ENCODE data around the gene SPTBN4.
A peak's percentile ranks its signal among the peaks of the same experiment; 100 is the strongest.

Gene SPTBN4

DNA sequence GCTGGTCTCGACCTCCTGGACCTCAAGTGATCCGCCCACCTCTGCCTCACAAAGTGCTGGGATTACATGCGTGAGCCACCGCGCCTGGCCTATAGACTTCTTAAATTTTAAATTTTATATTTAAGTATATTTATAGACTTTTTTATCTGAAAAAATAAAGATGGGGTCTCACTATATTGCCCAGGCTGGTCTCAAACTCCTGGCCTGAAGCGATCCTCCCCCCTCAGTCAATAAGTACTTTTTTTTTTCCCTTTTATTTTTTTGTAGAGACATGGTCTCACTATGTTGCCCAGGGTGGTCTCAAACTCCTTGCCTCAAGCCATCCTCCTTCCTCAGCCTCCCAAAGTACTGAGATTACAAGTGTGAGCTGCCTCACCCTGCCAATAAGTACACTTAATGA is 42.9 kb upstream of the SPTBN4 start:
- Histone ChIP-seq H3K9me3 (ENCODE audit: control insufficient read depth, insufficient read depth, low read depth, low read length) (no peaks in the 10 kb centered on the region), H3K4me3 (ENCODE audit: low read depth, low read length) (no peak overlapping the region), H3K4me1 (ENCODE audit: control insufficient read depth, insufficient read depth, low read length) (peaks cover 16% of the 10 kb centered on the region), H3K36me3 (ENCODE audit: control insufficient read depth in 2 of 2, insufficient read depth in 1 of 2, low read length in 2 of 2) (peaks cover 13 to 15% of the 10 kb centered on the region in 2 experiments), H3K27ac (ENCODE audit: extremely low read depth, low read depth, low read length) (no peak overlapping the region)
- POLR2A ChIA-PET, result interaction anchor here (1.1 to 9.2 kb wide), 2 partner anchors 15 to 76 kb away, joined by 5 to 428 read pairs; partner anchors contain the start of genes C19orf47, PLD3 and SERTAD3
- TF ChIP-seq, protein P1, sequence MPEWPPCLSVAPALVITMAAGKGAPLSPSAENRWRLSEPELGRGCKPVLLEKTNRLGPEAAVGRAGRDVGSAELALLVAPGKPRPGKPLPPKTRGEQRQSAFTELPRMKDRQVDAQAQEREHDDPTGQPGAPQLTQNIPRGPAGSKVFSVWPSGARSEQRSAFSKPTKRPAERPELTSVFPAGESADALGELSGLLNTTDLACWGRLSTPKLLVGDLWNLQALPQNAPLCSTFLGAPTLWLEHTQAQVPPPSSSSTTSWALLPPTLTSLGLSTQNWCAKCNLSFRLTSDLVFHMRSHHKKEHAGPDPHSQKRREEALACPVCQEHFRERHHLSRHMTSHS (tag by site-specific recombination; IDR thresholded peaks at IDR 0.05), result no peak
- TF ChIP-seq ZNF121 (tag by site-specific recombination; IDR thresholded peaks at IDR 0.05), result peak; percentile 99
- no peak for TF ChIP-seq ZNF239 (tag by site-specific recombination; IDR thresholded peaks at IDR 0.05)
- CTCF ChIA-PET, result interaction anchor here (0.7 to 3.2 kb wide), 14 partner anchors 10 to 211 kb away, joined by 3 to 18 read pairs (median 6); partner anchors contain the start of genes BLVRB and SPTBN4

DNA sequence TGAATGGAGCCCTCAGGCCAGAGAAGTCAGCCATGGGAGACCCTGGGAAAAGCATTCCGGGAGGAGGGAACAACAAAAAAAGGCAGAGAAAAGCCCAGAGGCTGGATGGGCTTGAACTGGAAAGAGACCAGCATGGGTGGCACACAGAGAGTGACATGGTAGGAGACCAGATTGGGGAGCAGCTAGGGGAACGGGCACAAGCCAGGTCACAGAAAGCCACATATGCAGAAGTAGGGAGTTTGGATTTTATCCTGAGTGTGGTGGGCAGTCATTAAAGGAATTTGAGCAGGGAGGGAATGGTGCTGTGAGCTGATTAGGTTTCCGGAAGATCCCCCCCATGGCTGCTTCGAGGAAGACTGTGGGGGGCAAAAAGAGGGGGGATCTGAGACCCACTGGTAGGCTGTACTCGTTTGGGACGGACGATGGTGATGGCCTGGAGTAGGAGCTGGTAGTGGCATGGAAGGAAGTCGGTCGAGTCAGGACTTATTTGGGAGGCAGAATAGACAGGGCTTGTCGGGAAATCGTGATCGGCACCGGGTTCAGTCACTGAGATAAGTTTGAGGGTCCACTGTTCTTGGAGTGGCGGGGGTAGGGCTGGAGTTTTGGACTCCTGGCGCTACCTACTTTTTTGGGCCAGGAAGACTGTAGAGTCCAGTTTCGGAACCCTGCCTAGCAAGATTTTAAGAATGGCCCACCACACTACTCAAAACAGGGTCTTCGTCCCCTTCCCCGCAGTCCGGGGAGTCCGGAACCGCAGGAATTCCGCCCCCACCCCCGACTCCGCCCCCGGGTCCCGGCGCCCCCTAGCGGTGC is 42.0 kb upstream of the SPTBN4 start:
- peaks cover 13 to 15% of the 10 kb centered on the region in 2 experiments for H3K36me3 ChIP-seq (ENCODE audit: control insufficient read depth in 2 of 2, insufficient read depth in 1 of 2, low read length in 2 of 2)
- H3K9me3 ChIP-seq (ENCODE audit: control insufficient read depth, insufficient read depth, low read depth, low read length), result no peaks in the 10 kb centered on the region
- CTCF ChIA-PET, result interaction anchor here (0.5 to 3.2 kb wide), 29 partner anchors 9 to 1437 kb away, joined by 3 to 18 read pairs (median 4); partner anchors contain the start of genes BLVRB and SPTBN4
- POLR2A ChIA-PET, result interaction anchor here (0.8 to 9.2 kb wide), 7 partner anchors 14 to 221 kb away, joined by 3 to 428 read pairs (median 4); partner anchors contain the start of genes BLVRB, C19orf47, PLD3 and SERTAD3
- peak overlapping the region; percentile 67 for H3K4me3 ChIP-seq (ENCODE audit: low read depth, low read length)
- peaks cover 19% of the 10 kb centered on the region for H3K4me1 ChIP-seq (ENCODE audit: control insufficient read depth, insufficient read depth, low read length)
- H3K27ac ChIP-seq (ENCODE audit: extremely low read depth, low read depth, low read length), result peak overlapping the region; percentile 97
- peak; percentile 89 for TF ChIP-seq ZNF76 (tag by site-specific recombination; IDR thresholded peaks at IDR 0.05; ENCODE audit: borderline replicate concordance, low read depth)
- no peak for TF ChIP-seq ZNF473 (tag by site-specific recombination; IDR thresholded peaks at IDR 0.05)
- no peak for TF ChIP-seq ZNF610 (tag by site-specific recombination; IDR thresholded peaks at IDR 0.05; ENCODE audit: borderline replicate concordance)
- TF ChIP-seq ZFP41 (tag by site-specific recombination; IDR thresholded peaks at IDR 0.05; ENCODE audit: borderline replicate concordance), result no peak
- TF ChIP-seq ZBTB7A (tag by site-specific recombination; IDR thresholded peaks at IDR 0.05; ENCODE audit: low read depth), result peak; percentile 34; the same call in 1 of the 2 replicates
- TF ChIP-seq SETDB1 (IDR thresholded peaks at IDR 0.05; ENCODE audit: insufficient read length, low read length), result no peak
- TF ChIP-seq, protein P2, sequence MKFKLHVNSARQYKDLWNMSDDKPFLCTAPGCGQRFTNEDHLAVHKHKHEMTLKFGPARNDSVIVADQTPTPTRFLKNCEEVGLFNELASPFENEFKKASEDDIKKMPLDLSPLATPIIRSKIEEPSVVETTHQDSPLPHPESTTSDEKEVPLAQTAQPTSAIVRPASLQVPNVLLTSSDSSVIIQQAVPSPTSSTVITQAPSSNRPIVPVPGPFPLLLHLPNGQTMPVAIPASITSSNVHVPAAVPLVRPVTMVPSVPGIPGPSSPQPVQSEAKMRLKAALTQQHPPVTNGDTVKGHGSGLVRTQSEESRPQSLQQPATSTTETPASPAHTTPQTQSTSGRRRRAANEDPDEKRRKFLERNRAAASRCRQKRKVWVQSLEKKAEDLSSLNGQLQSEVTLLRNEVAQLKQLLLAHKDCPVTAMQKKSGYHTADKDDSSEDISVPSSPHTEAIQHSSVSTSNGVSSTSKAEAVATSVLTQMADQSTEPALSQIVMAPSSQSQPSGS (tag by site-specific recombination; IDR thresholded peaks at IDR 0.05; ENCODE audit: low read depth), result no peak
- TF ChIP-seq MEIS1 (CRISPR knock-in tag; IDR thresholded peaks at IDR 0.05; ENCODE audit: borderline replicate concordance), result no peak
- no peak for TF ChIP-seq ZNF423 (tag by site-specific recombination; IDR thresholded peaks at IDR 0.05)
- TF ChIP-seq IKZF3 (tag by site-specific recombination; IDR thresholded peaks at IDR 0.05), result peak; percentile 65; the same call in 1 of the 2 replicates
- no peak for TF ChIP-seq ZNF529 (tag by site-specific recombination; IDR thresholded peaks at IDR 0.05; ENCODE audit: insufficient replicate concordance)
- TF ChIP-seq ZBTB17 (tag by site-specific recombination; IDR thresholded peaks at IDR 0.05), result peak; percentile 89
- TF ChIP-seq ZNF112 (tag by site-specific recombination; IDR thresholded peaks at IDR 0.05), result no peak
- no peak; the same call in 1 of the 2 replicates for TF ChIP-seq ZNF146 (tag by site-specific recombination; IDR thresholded peaks at IDR 0.05)
- no peak for TF ChIP-seq ZNF302 (tag by site-specific recombination; IDR thresholded peaks at IDR 0.05; ENCODE audit: low read depth)
- 0 out of 2 replicates have a peak, but pooled peaks have one; percentile 1 for TF ChIP-seq ZSCAN23 (tag by site-specific recombination; IDR thresholded peaks at IDR 0.05)
- TF ChIP-seq, protein P3, sequence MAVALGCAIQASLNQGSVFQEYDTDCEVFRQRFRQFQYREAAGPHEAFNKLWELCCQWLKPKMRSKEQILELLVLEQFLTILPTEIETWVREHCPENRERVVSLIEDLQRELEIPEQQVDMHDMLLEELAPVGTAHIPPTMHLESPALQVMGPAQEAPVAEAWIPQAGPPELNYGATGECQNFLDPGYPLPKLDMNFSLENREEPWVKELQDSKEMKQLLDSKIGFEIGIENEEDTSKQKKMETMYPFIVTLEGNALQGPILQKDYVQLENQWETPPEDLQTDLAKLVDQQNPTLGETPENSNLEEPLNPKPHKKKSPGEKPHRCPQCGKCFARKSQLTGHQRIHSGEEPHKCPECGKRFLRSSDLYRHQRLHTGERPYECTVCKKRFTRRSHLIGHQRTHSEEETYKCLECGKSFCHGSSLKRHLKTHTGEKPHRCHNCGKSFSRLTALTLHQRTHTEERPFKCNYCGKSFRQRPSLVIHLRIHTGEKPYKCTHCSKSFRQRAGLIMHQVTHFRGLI (tag by site-specific recombination; IDR thresholded peaks at IDR 0.05), result no peak; the same call in 1 of the 2 replicates
- TF ChIP-seq ZNF335 (tag by site-specific recombination; conservative IDR thresholded peaks at IDR 0.05), result peak; percentile 52
- TF ChIP-seq KLF7 (tag by site-specific recombination; IDR thresholded peaks at IDR 0.05; ENCODE audit: borderline replicate concordance), result 0 out of 2 replicates have a peak, but pooled peaks have one; percentile 45
- no peak for TF ChIP-seq ZNF830 (tag by site-specific recombination; IDR thresholded peaks at IDR 0.05; ENCODE audit: low read depth)
- TF ChIP-seq ZNF10 (tag by site-specific recombination; IDR thresholded peaks at IDR 0.05), result peak; percentile 77; the same call in 1 of the 2 replicates
- TF ChIP-seq ZFP69B (tag by site-specific recombination; IDR thresholded peaks at IDR 0.05), result peak; percentile 16; the same call in 1 of the 2 replicates
- TF ChIP-seq, protein P4, sequence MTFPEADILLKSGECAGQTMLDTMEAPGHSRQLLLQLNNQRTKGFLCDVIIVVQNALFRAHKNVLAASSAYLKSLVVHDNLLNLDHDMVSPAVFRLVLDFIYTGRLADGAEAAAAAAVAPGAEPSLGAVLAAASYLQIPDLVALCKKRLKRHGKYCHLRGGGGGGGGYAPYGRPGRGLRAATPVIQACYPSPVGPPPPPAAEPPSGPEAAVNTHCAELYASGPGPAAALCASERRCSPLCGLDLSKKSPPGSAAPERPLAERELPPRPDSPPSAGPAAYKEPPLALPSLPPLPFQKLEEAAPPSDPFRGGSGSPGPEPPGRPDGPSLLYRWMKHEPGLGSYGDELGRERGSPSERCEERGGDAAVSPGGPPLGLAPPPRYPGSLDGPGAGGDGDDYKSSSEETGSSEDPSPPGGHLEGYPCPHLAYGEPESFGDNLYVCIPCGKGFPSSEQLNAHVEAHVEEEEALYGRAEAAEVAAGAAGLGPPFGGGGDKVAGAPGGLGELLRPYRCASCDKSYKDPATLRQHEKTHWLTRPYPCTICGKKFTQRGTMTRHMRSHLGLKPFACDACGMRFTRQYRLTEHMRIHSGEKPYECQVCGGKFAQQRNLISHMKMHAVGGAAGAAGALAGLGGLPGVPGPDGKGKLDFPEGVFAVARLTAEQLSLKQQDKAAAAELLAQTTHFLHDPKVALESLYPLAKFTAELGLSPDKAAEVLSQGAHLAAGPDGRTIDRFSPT (tag by site-specific recombination; IDR thresholded peaks at IDR 0.05), result peak; percentile 74
- TF ChIP-seq ZNF561 (tag by site-specific recombination; IDR thresholded peaks at IDR 0.05; ENCODE audit: borderline replicate concordance), result no peak
- TF ChIP-seq ZNF747 (tag by site-specific recombination; IDR thresholded peaks at IDR 0.05), result no peak

All from HEK293 (cell line).